Left lung (tissue), 10 donors: ENCODE results near the gene KLF8. TPM values are rescaled to one million over a fixed set of nuclear protein-coding genes. Genes with fewer than 3 reads are reported as not detected.

Source experiments
- ATAC-seq: fragments of 200-7000 bp; cut with Tn5 transposase; one replicate; pipeline ENCODE4 v1.9.1; 2020; ENCODE audit warnings: moderate library complexity
- DNase-seq, 4 donors: peaks; one replicate each; pipeline ENCODE4 v3.0.0-alpha.2; 2013 to 2020
- H3K27ac ChIP-seq, 2 donors: fragments of 200-600 bp; sonication (generic) in 1 of 2; one replicate each; pipeline versions ENCODE4 v1.5.0 to v1.8.0; 2020 to 2021
- H3K27me3 ChIP-seq, 2 donors: fragments of 200-600 bp; sonication (generic) in 1 of 2; one replicate each; pipeline versions ENCODE4 v1.5.0 to v1.8.0; 2020 to 2021
- H3K36me3 ChIP-seq, 2 donors: fragments of 200-600 bp; sonication (generic) in 1 of 2; one replicate each; pipeline versions ENCODE4 v1.5.0 to v1.8.0; 2020 to 2021
- H3K4me1 ChIP-seq, 2 donors: fragments of 200-600 bp; one replicate each; pipeline ENCODE4 v1.8.0; 2021
- H3K4me3 ChIP-seq, 2 donors: fragments of 200-600 bp; sonication (generic) in 1 of 2; one replicate each; pipeline versions ENCODE4 v1.5.0 to v1.8.0; 2020 to 2021; ENCODE audit warnings: mild to moderate bottlenecking in 1 of 2
- H3K9me3 ChIP-seq, 2 donors: fragments of 200-600 bp; sonication (generic) in 1 of 2; one replicate each; pipeline versions ENCODE4 v1.5.0 to v1.8.0; 2020 to 2021
- CTCF ChIP-seq, 2 donors: fragments of 200-600 bp; sonication (generic) in 1 of 2; IDR thresholded peaks; one replicate each; pipeline versions ENCODE4 v1.5.0 to v1.8.0; 2021; ENCODE audit warnings: antibody characterized with exemption in 2 of 2
- intact Hi-C, 2 donors: fragments of 100-400 bp; cut with DNase I; formaldehyde crosslinking; loops; one replicate each; pipeline versions ENCODE4 v1.11.2 to v1.14.2; 2022
- polyA plus RNA-seq, 6 donors: library from polyadenylated mRNA; unstranded; fragments of 120-200 nt; gene quantifications; one replicate each; pipeline ENCODE4 v1.2.1, GENCODE V29; 2013; ENCODE audit not compliant: insufficient read length in 6 of 6
- total RNA-seq, 2 donors: library from RNA; stranded (reverse); fragmentation: NEBNext Ultra II Directional; extraction: Animal tissue kit (Norgen Biotek cat#: 25700); gene quantifications; one replicate each; pipeline ENCODE4 v1.2.1, GENCODE V29; 2021
- donor health status: DM: no; HTN: yes; CAD: no.
- donor health status: DM: no; HTN: no; CAD: no.

The KLF8 gene
- total and polyA plus RNA-seq, 8 donors = 10.9 to 18.9 (median 16.7) TPM

GRCh38 chrX:56289449-56289848 is 57.3 kb downstream of the KLF8 start:
- ATAC-seq (no peak), DNase-seq (no peak)
- TF ChIP-seq CTCF (IDR thresholded peaks at IDR 0.05) = no peak
- Histone ChIP-seq H3K4me1 (no peaks in the 10 kb centered on the region), H3K9me3 (no peaks in the 10 kb centered on the region), H3K27me3 (no peaks in the 10 kb centered on the region), H3K36me3 (peaks cover 0 to 2% of the 10 kb centered on the region in 2 donors), H3K4me3 (no peak overlapping the region), H3K27ac (no peak overlapping the region)
- intact Hi-C loops = no loop called here

GRCh38 chrX:56308726-56309125 is 76.6 kb downstream of the KLF8 start:
- H3K36me3 ChIP-seq = no peaks in the 10 kb centered on the region
- H3K27me3 ChIP-seq = no peaks in the 10 kb centered on the region
- no peaks in the 10 kb centered on the region for H3K4me1 ChIP-seq
- peaks cover 0 to 1% of the 10 kb centered on the region in 2 donors for H3K9me3 ChIP-seq
- no peak overlapping the region for H3K27ac ChIP-seq
- H3K4me3 ChIP-seq = no peak overlapping the region
- ATAC-seq (no peak), DNase-seq (no peak)
- intact Hi-C loops = no loop called here
- no peak for TF ChIP-seq CTCF (IDR thresholded peaks at IDR 0.05)

DNA sequence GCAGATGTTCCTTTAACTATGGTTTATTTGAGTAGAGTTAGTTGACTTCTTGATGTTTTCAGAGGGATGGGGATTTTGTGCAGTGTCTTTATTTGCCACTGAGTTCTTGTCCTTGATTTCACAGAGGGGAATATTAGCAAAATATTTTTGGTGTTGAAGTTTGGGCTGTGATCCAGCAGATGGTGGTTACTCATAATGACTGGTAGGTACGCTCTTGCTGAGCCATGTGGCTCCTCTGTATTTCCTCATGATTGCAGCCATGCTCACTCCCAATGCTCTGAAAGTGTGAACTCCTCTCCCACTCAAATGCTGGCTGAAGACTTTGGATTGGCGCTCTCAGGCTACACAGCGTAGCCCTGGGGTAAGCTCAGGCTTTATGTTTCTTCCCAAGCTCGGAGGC is 77.7 kb downstream of the KLF8 start:
- DNase-seq = no peak
- peaks cover 0 to 1% of the 10 kb centered on the region in 2 donors for H3K9me3 ChIP-seq
- H3K27ac ChIP-seq = no peak overlapping the region
- H3K4me1 ChIP-seq = no peaks in the 10 kb centered on the region
- no peaks in the 10 kb centered on the region for H3K36me3 ChIP-seq
- no peak overlapping the region for H3K4me3 ChIP-seq
- ATAC-seq = no peak
- H3K27me3 ChIP-seq = no peaks in the 10 kb centered on the region
- intact Hi-C loops = no loop called here
- TF ChIP-seq CTCF (IDR thresholded peaks at IDR 0.05) = no peak

DNA sequence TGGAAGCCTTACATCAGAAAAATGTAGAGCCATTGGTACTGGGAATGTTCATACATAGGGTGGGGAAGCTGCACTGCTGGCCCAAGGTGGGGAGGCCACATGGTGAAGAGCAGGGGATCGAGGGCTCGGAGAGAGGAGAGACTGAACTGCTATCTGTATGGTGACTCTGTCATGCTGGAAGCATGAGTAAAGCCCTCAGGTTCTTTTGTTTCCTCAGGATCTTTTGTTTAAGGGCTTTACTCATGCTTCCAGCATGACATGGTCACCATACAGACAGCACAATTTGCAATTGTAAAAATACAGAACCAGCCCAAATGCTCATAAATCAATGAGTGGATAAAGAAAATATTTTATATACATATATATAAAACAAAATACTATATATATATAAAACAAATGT is 78.4 kb downstream of the KLF8 start:
- no peak for TF ChIP-seq CTCF (IDR thresholded peaks at IDR 0.05)
- intact Hi-C loops = no loop called here
- ATAC-seq = no peak

DNA sequence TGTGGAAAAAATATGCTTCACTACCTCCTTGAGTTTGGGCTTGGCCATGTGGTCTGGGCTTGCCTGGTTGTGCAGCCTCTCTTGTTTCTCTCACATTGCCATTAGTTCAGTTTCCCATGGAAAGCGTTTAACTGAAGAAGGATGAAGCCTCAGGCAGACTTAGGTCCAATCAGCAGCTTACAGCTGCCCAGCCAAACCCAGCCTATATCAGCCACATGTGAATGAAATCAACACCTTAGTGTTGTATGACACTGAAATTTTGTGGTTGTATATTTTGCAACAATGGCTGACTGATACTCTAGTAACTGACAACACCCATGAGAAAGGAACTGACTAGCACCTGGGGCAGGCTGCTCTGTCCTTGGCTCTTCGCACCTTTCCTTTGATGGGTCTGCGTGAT is 81.2 kb downstream of the KLF8 start:
- Histone ChIP-seq H3K27ac (no peak overlapping the region), H3K36me3 (no peaks in the 10 kb centered on the region), H3K27me3 (no peaks in the 10 kb centered on the region), H3K4me3 (no peak overlapping the region), H3K9me3 (no peaks in the 10 kb centered on the region), H3K4me1 (no peaks in the 10 kb centered on the region)
- no peak for TF ChIP-seq CTCF (IDR thresholded peaks at IDR 0.05)
- DNase-seq (no peak), ATAC-seq (no peak)
- intact Hi-C loops = no loop called here

More for the DNA sequence above, 78.4 kb downstream of the KLF8 start:
- Histone ChIP-seq H3K4me1 (no peaks in the 10 kb centered on the region), H3K27me3 (no peaks in the 10 kb centered on the region), H3K27ac (no peak overlapping the region), H3K36me3 (no peaks in the 10 kb centered on the region), H3K9me3 (peaks cover 0 to 1% of the 10 kb centered on the region in 2 donors), H3K4me3 (no peak overlapping the region)
- DNase-seq = no peak
